Activated T-cell treated with anti-CD3 and anti-CD28 coated beads for 24 hours (primary cell): ENCODE measurements around the gene CDC42.
"Not testable (repeated sequence)": the region's sequence is repeated elsewhere in the genome, so short reads cannot be mapped to it uniquely, and the experiment has no call there.

Experiments used
- DNase-seq: peaks from one replicate; pipeline ENCODE4 v3.0.0-alpha.2; 2020; ENCODE audit warnings: low read depth

The CDC42 gene

GRCh38 chr1:22052115-22053016, at the start of gene CDC42:
CDC42 (plus strand) TSS chr1:22052709; CDS start chr1:22078479, 25,770 bp downstream.
- peak; percentile 97 for DNase-seq

- not testable (repeated sequence) for DNase-seq
These were observed 49.6 kb upstream of the CDC42 start for GRCh38 chr1:22002875-22003274.

GRCh38 chr1:22003959-22004358, 48.5 kb upstream of the CDC42 start:
- not testable (repeated sequence) for DNase-seq

- DNase-seq = not testable (repeated sequence)
These were observed 47.0 kb upstream of the CDC42 start for GRCh38 chr1:22005261-22006149.

- not testable (repeated sequence) for DNase-seq
These were observed 45.8 kb upstream of the CDC42 start for GRCh38 chr1:22006736-22007135.

GRCh38 chr1:22007262-22007661, 45.2 kb upstream of the CDC42 start:
- not testable (repeated sequence) for DNase-seq

- DNase-seq = not testable (repeated sequence)
These were observed 42.9 kb upstream of the CDC42 start for GRCh38 chr1:22009566-22009965.

GRCh38 chr1:22012752-22013151, 39.8 kb upstream of the CDC42 start:
- DNase-seq = not testable (repeated sequence)

GRCh38 chr1:22014575-22015206, 37.8 kb upstream of the CDC42 start:
- not testable (repeated sequence) for DNase-seq

- peak; percentile 59 for DNase-seq
These were observed 33.6 kb upstream of the CDC42 start for GRCh38 chr1:22018583-22019559.

GRCh38 chr1:22021061-22021460, 31.4 kb upstream of the CDC42 start:
- DNase-seq = no peak

GRCh38 chr1:22024485-22025367, 27.8 kb upstream of the CDC42 start:
- DNase-seq = peak; percentile 66

GRCh38 chr1:22025368-22026155, 26.9 kb upstream of the CDC42 start:
- DNase-seq = peak; percentile 86

GRCh38 chr1:22026924-22027289, 25.6 kb upstream of the CDC42 start:
- DNase-seq = no peak

- no peak for DNase-seq
These were observed 22.5 kb upstream of the CDC42 start for GRCh38 chr1:22030057-22030456.

- DNase-seq = no peak
These were observed 22.0 kb upstream of the CDC42 start for GRCh38 chr1:22030473-22030872.

GRCh38 chr1:22031214-22031962, 21.1 kb upstream of the CDC42 start:
- DNase-seq = no peak

- not testable (repeated sequence) for DNase-seq
These were observed 17.7 kb upstream of the CDC42 start for GRCh38 chr1:22034834-22035233.
